ENCODE results near the gene LHFPL2.

Gene LHFPL2

GRCh38 chr5:78561261-78561660, 87.3 kb downstream of the LHFPL2 start:
- Histone ChIP-seq H4K20me1 (ENCODE audit: low read depth, low read length) (no peaks in the 10 kb centered on the region), H3K27ac (ENCODE audit: low read depth, low read length) (no peak overlapping the region), H3F3A (ENCODE audit: insufficient read depth) (no peaks in the 10 kb centered on the region; the same call in 1 of the 2 replicates), H3K4me2 (ENCODE audit: low read depth, low read length, poor library complexity, severe bottlenecking) (no peak overlapping the region), H3K9me2 (replicated peaks; ENCODE audit: insufficient read depth, low read length) (no peaks in the 10 kb centered on the region), H2AFZ (ENCODE audit: low read depth, low read length, severe bottlenecking) (no peak overlapping the region), H3K9me3 (ENCODE audit: insufficient read depth, low read length) (no peaks in the 10 kb centered on the region), H3K36me3 (ENCODE audit: low read length) (peaks cover 27% of the 10 kb centered on the region), H3K4me3 (ENCODE audit: insufficient read depth, low read length, poor library complexity, severe bottlenecking) (no peak overlapping the region), H3K79me2 (ENCODE audit: insufficient read depth, low read length) (peaks cover 80% of the 10 kb centered on the region), H3K9ac (ENCODE audit: low read length) (no peak overlapping the region), H3K27me3 (ENCODE audit: low read length) (no peaks in the 10 kb centered on the region)
- TF ChIP-seq CTCF (IDR thresholded peaks at IDR 0.05; ENCODE audit: insufficient read depth, low read length, poor library complexity, severe bottlenecking) (no peak), EZH2phosphoT487 (conservative IDR thresholded peaks at IDR 0.05; ENCODE audit: low read length) (no peak)

GRCh38 chr5:78560000-78560855, 88.3 kb downstream of the LHFPL2 start:
- H3K9me2 ChIP-seq (replicated peaks; ENCODE audit: insufficient read depth, low read length) = no peaks in the 10 kb centered on the region
- H2AFZ ChIP-seq (ENCODE audit: low read depth, low read length, severe bottlenecking) = no peak overlapping the region
- H3F3A ChIP-seq (ENCODE audit: insufficient read depth) = no peaks in the 10 kb centered on the region; the same call in 1 of the 2 replicates
- H3K9me3 ChIP-seq (ENCODE audit: insufficient read depth, low read length) = no peaks in the 10 kb centered on the region
- H3K9ac ChIP-seq (ENCODE audit: low read length) = no peak overlapping the region
- no peak overlapping the region for H3K27ac ChIP-seq (ENCODE audit: low read depth, low read length)
- no peak overlapping the region for H3K4me2 ChIP-seq (ENCODE audit: low read depth, low read length, poor library complexity, severe bottlenecking)
- no peaks in the 10 kb centered on the region for H3K27me3 ChIP-seq (ENCODE audit: low read length)
- no peak for TF ChIP-seq CTCF (IDR thresholded peaks at IDR 0.05; ENCODE audit: insufficient read depth, low read length, poor library complexity, severe bottlenecking)
- H4K20me1 ChIP-seq (ENCODE audit: low read depth, low read length) = peaks cover 3% of the 10 kb centered on the region; the same call in 1 of the 2 replicates
- peaks cover 23% of the 10 kb centered on the region for H3K36me3 ChIP-seq (ENCODE audit: low read length)
- no peak overlapping the region for H3K4me3 ChIP-seq (ENCODE audit: insufficient read depth, low read length, poor library complexity, severe bottlenecking)
- peaks cover 74% of the 10 kb centered on the region for H3K79me2 ChIP-seq (ENCODE audit: insufficient read depth, low read length)

GRCh38 chr5:78557601-78558000, 91.0 kb downstream of the LHFPL2 start:
- Histone ChIP-seq H3K27ac (ENCODE audit: low read depth, low read length) (no peak overlapping the region), H3K79me2 (ENCODE audit: insufficient read depth, low read length) (peaks cover 82% of the 10 kb centered on the region), H3K4me2 (ENCODE audit: low read depth, low read length, poor library complexity, severe bottlenecking) (no peak overlapping the region), H3K27me3 (ENCODE audit: low read length) (no peaks in the 10 kb centered on the region), H3K36me3 (ENCODE audit: low read length) (peaks cover 6% of the 10 kb centered on the region; the same call in 1 of the 2 replicates), H3K9ac (ENCODE audit: low read length) (no peak overlapping the region), H3F3A (ENCODE audit: insufficient read depth) (no peaks in the 10 kb centered on the region; the same call in 1 of the 2 replicates), H4K20me1 (ENCODE audit: low read depth, low read length) (peaks cover 7% of the 10 kb centered on the region; the same call in 1 of the 2 replicates), H3K9me2 (replicated peaks; ENCODE audit: insufficient read depth, low read length) (no peaks in the 10 kb centered on the region), H2AFZ (ENCODE audit: low read depth, low read length, severe bottlenecking) (no peak overlapping the region), H3K4me3 (ENCODE audit: insufficient read depth, low read length, poor library complexity, severe bottlenecking) (no peak overlapping the region), H3K9me3 (ENCODE audit: insufficient read depth, low read length) (no peaks in the 10 kb centered on the region)
- TF ChIP-seq CTCF (IDR thresholded peaks at IDR 0.05; ENCODE audit: insufficient read depth, low read length, poor library complexity, severe bottlenecking) (no peak), EZH2phosphoT487 (conservative IDR thresholded peaks at IDR 0.05; ENCODE audit: low read length) (no peak)
